ENCODE data around the gene ZKSCAN3.
"Not testable (repeated sequence)": the region's sequence is repeated elsewhere in the genome, so short reads cannot be mapped to it uniquely, and the experiment has no call there.

ZKSCAN3 gene

GRCh38 chr6:28373925-28374324 lies 24.2 kb downstream of the ZKSCAN3 start:
- no peak for DNase-seq (ENCODE audit: low read depth in 3 of 3)

GRCh38 chr6:28377879-28378278 lies 28.1 kb downstream of the ZKSCAN3 start:
- no peak for DNase-seq (ENCODE audit: low read depth in 3 of 3)

DNA sequence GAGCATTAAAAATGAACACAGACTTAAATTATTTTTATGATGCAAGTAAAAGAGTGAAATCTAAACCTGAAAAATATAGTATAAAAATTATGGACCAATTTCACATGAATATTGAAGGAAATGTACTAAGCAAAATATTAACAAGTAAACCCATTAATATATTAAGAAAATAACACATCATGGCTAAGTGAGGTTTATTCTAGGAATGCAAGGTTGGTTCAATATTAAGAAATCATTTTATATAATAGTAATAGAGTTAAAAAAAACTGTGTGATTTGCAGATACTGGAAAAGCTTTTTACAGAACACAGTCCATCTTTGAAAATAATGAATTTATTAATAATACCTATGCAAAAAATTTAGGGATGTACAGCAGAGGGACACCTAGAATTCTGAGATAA lies 28.9 kb downstream of the ZKSCAN3 start:
- DNase-seq (ENCODE audit: low read depth in 3 of 3): no peak

DNA sequence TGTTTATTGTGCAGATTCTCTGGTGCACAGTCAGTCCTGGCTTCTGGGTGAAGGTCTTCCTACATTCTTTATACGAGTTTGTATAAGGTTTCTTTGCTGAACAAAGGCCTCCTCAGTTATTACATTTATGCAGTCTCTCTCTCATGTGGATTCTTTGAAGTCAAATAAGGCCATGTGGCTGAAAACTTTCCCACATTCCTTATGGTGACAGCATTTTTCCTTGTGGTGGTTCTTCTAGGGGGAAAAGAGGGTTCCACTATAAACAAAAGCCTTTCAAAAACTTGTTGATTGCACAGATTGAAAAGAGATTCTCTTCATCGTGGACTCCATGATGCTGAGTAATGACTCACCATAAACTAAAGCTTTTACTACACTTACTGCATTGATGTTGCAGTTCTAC lies 30.6 kb downstream of the ZKSCAN3 start:
- no peak for DNase-seq (ENCODE audit: low read depth in 3 of 3)

- DNase-seq (ENCODE audit: low read depth in 3 of 3): peak in 2 of 3 experiments; percentile 5 to 12
Measured at GRCh38 chr6:28383235-28384142, 33.7 kb downstream of the ZKSCAN3 start.

DNA sequence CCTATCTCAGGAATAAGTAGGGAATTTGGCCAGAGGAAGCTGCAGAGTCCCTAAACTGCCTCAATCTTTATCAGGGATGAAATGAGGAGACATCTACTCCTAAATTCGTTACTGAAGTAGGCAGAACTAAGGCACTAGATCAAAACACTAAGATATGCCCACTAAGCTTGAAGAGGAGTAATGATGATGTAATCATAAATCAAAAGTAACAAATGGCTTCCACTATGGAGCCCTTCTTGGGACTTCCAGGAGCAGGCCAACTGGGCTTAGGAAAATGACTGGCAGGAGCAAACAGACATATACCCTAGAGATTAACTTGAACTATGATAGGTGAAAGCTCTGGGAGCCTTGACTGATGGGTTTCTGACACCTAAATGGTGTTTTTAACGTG lies 34.4 kb downstream of the ZKSCAN3 start:
- DNase-seq (ENCODE audit: low read depth in 3 of 3): no peak

DNA sequence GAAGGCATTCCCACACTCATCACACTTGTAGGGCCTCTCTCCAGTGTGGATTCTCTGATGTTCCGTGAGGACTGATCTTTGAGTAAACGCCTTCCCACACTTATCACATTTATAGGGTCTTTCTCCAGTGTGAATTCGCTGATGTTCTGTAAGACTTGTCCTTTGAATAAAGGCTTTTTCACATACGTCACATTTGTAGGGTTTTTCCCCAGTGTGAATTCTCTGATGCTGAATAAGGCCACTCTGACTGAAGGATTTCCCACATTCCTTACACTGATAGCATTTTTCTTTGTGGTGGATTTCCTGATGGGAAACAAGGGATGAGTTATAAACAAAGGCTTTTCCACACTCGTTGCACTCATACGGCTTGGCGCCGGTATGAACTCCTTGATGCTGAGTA lies 40.9 kb downstream of the ZKSCAN3 start:
- DNase-seq (ENCODE audit: low read depth in 3 of 3): no peak

DNA sequence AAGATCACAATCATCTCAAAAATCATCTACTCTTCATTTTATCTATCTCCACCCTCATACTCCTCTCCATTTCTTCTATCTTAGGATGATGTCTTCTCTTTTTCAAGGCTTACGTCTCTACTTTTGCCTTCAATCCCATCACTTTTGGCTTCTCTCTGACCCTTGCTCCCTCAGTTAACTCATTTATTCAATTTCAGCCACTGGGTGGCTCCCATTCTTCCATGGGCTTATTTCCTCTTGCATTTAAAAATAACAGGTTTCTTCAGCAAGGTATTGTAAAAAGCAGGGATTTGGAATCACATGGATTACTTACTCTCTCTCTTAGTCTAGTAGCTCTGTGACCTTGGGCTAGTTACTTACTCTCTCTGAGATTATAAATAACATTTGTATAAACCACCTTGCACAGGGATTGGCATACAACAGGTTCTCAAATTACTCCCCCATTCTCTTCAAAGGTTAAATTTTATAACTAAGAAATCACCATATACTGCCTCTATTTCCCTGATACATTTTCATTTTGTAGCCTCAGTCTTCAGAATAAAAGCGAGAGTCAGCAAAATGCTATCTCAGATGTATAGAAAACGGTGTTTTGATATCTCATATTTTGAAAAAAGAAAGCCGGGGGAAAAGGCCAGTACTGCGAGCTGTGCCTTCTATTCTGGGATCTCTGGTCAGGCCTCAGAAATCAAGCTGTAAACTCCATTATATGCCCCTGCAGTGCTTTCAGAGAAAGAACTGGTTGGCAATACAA lies 44.3 kb downstream of the ZKSCAN3 start:
- DNase-seq (ENCODE audit: low read depth in 3 of 3): no peak

DNA sequence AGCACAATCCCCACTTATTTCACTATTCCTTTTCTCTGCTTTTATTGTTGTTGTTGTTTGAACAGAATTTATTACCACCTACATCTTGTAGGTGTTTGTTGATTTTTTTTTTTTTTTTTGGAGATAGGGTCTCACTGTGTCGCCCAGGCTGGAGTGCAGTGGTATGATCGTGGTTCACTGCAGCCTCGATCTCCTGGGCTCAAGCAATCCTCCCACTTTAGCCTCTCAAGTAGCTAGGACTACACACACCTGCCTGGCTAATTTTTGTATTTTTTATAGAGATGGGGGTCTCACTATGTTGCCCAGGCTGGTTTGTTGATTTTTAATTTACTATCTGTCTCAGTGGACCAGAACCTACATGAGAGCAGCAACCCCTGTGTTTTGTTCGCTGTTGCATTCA lies 46.2 kb downstream of the ZKSCAN3 start:
- no peak for DNase-seq (ENCODE audit: low read depth in 3 of 3)

DNA sequence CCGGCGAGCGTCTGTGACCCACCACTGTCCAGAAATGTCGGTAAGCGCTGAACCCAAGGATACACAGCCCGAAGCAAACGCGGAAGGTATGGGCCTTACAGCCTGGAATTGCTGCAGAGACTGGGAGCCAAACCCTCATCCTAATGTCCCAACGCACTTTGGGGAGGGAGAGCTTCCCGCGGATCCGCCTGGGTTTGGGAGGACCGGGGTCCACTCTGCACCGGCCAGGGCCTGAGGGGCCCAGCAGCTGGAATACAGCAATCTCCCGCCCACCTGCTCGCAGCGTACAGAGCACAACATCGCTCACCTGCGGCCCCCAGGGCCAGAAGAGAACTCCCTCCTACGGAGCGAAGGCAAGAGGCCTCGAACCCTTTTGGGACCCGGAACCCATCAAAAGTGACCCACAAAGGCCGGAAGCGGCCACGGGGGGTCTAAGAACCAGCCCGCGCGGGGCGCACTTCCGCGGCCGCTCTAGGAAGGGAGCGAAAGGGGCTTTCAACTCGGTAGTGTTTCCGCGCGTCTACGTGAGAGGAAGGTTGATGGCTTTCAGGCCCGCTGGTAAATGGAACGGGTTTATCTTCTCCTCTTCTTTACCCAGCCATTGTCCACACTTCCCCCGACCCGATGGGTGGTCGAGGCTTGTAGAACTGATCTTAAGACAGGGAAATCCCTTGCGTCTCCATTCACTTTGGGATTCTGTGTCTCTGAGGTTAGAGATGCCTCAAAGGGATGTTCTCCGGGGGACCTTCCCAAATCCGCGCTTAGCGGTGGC lies 49.8 kb downstream of the ZKSCAN3 start, which contains the start of gene ZSCAN12:
ZSCAN12 (minus strand) TSS at position 398 of the 772 bp plus-strand sequence. CDS start 1,342 bp downstream, outside the sequence.
- DNase-seq (ENCODE audit: low read depth in 3 of 3): peak; percentile 59 to 70 (median 65)

DNA sequence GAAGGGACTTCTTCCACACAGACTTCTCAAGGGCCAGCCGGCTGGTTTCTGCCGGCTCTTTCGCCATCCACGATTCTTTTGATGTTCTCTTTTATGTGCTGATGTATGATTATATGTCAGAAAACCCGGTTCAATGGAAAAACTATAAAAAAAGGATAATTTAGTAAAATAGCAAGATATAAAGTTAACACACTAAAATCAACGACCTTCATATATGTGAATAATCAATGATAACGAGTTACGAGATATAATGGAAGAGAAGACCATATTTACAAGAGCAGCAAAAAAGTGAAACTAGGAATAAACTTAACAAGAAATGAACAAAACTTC lies 50.3 kb downstream of the ZKSCAN3 start:
- DNase-seq (ENCODE audit: low read depth in 3 of 3): no peak

DNA sequence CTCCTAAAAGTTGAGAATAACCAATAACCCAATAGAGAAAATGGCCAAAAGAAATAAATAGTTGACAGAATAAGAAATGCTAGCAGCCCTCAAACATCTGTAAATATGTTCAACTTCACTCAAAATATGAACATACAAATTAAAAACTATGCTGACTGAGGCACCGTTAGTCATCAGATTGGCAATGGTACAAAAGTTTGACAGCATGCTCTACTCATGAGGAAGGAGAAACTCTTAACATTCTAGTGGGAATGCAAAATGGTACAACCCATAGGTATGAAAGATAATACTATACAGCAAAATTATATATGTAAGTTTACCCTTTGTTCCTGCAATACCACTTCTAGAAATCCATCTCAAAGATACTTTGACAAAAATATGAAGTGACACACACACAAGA lies 51.4 kb downstream of the ZKSCAN3 start:
- no peak for DNase-seq (ENCODE audit: low read depth in 3 of 3)

DNA sequence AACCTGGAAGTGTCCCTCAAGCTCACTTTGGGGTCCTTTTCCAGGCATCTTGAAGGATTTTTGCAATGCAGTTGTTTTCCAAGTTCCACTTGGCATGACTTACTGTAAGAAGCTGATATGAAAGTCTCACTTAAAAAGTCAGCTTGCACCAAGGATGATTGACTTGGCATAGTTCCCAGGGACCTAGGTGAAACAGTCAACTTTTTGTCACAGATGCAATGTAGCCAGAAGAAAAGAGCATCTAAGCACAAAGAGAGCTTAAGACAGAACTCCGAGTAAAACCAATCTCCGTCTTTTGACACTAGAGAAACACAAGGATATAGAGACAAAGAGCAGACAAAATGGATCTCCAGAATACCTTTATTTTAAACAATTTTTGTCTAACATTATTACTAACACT lies 52.5 kb downstream of the ZKSCAN3 start:
- DNase-seq (ENCODE audit: low read depth in 3 of 3): no peak

DNA sequence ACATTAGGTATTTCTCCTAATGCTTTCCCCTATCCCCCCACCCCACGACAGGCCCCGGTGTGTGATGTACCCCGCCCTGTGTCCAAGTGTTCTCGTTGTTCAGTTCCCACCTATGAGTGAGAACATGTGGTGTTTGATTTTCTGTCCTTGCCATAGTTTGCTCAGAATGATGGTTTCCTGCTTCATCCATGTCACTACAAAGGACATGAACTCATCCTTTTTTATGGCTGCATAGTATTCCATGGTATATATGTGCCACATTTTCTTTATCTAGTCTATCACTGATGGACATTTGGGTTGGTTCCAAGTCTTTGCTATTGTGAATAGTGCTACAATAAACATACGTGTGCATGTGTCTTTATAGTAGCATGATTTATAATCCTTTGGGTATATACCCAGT lies 54.2 kb downstream of the ZKSCAN3 start:
- not testable (repeated sequence) for DNase-seq (ENCODE audit: low read depth in 3 of 3)

DNA sequence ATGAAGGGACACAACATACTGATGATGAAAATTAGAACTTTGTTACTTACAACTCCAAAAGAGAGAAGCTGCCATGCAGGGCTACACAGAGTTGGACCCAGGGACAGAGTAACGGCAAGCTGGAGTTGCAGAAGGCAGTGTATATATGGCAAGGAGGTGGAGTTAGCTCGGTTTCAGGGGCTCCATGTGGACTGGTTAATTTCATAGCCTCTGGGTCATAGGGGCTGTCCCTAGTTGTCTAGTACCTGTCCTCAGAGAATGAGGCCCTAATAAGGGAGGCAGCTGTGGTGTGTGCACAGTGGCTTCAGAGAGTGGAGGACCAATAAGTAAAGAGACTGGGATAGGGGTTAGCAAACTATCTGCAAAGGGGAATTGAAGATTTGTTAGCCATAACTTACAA lies 57.7 kb downstream of the ZKSCAN3 start:
- no peak for DNase-seq (ENCODE audit: low read depth in 3 of 3)

- DNase-seq (ENCODE audit: low read depth in 3 of 3): no peak
Measured at GRCh38 chr6:28408076-28408802, 58.5 kb downstream of the ZKSCAN3 start.

DNA sequence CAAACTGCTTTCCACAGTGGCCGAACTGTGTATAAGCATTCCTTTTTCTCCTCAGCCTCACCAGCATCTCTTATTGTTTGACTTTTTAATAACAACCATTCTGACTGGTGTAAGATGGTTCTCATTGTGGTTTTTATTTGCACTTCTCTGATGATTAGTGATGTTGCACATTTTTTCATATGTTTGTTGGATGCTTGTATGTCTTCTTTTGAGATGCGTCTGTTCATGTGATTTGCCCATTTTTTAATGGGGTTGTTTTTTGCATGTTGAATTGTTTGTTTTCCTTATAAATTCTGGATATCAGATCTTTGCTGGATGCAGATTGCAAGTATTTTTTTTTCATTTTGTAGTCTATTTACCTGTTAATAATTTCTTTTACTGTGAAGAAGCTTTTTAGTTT lies 61.0 kb downstream of the ZKSCAN3 start:
- DNase-seq (ENCODE audit: low read depth in 3 of 3): no peak

GRCh38 chr6:28413681-28414080 lies 63.9 kb downstream of the ZKSCAN3 start:
- DNase-seq (ENCODE audit: low read depth in 3 of 3): no peak
